ENCODE measurements around the gene RPS21.

DNA sequence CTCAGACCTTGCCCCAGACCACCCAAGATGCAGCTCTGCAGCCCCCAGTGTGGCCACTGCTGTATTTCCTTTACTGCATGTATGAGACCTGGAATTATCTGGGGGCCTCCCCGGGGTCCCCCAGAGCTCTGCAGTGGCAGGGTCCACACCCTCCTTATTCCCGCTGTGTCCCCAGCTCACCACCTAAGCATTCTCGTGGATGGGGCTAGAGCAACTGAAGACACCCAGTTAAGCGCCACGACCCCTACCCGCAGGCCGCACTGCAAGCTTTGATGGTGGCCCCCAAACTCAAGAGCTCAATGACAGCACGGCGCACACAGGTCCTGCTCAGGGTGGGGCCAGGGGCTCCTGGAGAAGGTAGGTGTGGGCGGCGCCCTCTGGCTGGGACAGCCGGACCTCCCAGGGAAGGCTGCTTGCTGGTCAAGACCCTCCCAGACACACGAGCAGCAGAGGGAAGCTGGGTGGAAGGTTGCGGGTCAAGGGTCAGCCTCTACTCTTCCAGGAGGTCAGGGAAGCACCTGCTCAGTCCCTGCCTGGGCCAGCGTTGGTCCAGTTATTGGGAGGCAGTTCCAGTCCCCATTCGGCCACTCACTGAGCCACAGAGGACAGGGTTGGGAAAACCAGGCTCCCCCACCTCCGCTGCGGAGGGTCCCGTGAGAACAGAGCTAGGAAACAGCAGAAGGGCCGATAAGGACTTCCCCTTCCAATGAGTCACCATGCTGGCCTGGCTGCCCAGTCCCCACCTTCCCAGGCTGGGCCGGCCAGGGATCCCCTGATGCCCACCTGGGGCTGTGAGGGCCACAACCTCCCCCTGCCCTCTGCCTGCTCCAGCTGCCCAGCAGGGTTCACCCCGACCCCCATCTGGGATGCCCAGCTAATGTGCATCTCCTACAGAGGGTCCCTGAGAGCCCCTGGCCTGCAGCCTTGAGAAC is 22.7 kb upstream of the RPS21 start:
- TF ChIP-seq EZH2phosphoT487 (IDR thresholded peaks at IDR 0.05; ENCODE audit: borderline replicate concordance) (no peak), ZNF274 (IDR thresholded peaks at IDR 0.05; ENCODE audit: low read depth, low read length) (no peak), POLR2A (IDR thresholded peaks at IDR 0.05; ENCODE audit: borderline replicate concordance, extremely low read depth, insufficient read depth, insufficient read length) (no peak), POLR2AphosphoS5 (IDR thresholded peaks at IDR 0.05; ENCODE audit: low read depth, low read length) (no peak), ELF1 (IDR thresholded peaks at IDR 0.05; ENCODE audit: borderline replicate concordance, low read depth) (no peak), RAD21 (IDR thresholded peaks at IDR 0.05; ENCODE audit: low read depth) (no peak), CEBPB (IDR thresholded peaks at IDR 0.05; ENCODE audit: low read depth) (no peak), TCF7L2 (IDR thresholded peaks at IDR 0.05; ENCODE audit: borderline replicate concordance, extremely low read depth, insufficient read depth, insufficient read length) (no peak), EZH2 (IDR thresholded peaks at IDR 0.05) (no peak), EGR1 (IDR thresholded peaks at IDR 0.05; ENCODE audit: low read depth) (no peak), SIN3A (IDR thresholded peaks at IDR 0.05; ENCODE audit: low read depth) (no peak)
- TF ChIP-seq, protein P1, sequence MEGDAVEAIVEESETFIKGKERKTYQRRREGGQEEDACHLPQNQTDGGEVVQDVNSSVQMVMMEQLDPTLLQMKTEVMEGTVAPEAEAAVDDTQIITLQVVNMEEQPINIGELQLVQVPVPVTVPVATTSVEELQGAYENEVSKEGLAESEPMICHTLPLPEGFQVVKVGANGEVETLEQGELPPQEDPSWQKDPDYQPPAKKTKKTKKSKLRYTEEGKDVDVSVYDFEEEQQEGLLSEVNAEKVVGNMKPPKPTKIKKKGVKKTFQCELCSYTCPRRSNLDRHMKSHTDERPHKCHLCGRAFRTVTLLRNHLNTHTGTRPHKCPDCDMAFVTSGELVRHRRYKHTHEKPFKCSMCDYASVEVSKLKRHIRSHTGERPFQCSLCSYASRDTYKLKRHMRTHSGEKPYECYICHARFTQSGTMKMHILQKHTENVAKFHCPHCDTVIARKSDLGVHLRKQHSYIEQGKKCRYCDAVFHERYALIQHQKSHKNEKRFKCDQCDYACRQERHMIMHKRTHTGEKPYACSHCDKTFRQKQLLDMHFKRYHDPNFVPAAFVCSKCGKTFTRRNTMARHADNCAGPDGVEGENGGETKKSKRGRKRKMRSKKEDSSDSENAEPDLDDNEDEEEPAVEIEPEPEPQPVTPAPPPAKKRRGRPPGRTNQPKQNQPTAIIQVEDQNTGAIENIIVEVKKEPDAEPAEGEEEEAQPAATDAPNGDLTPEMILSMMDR (IDR thresholded peaks at IDR 0.05 in 2 of 3, conservative IDR thresholded peaks at IDR 0.05 in 1 of 3; ENCODE audit: borderline replicate concordance in 1 of 3, insufficient read depth in 1 of 3, low read depth in 2 of 3, low read length in 2 of 3) = no peak
- TF ChIP-seq, protein P2, sequence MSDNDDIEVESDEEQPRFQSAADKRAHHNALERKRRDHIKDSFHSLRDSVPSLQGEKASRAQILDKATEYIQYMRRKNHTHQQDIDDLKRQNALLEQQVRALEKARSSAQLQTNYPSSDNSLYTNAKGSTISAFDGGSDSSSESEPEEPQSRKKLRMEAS (IDR thresholded peaks at IDR 0.05) = no peak

Data from HCT116 (cell line).